Skin of body (tissue), 2 donors: ENCODE results near the gene NEUROD2. TPM values are rescaled to one million over a fixed set of nuclear protein-coding genes. Genes with fewer than 3 reads are reported as not detected.

Experiments used
- DNase-seq: peaks from one replicate; lab custom pipeline; 2025; lab: John Stamatoyannopoulos, UW
- total RNA-seq: library from RNA; depleted of rRNA; stranded (reverse); fragments of >200 nt; gene quantifications from one replicate; pipeline ENCODE4 v1.2.3, GENCODE V29; 2014

Gene NEUROD2
- not detected for total RNA-seq

- DNase-seq = no peak
Observed at GRCh38 chr17:39607851-39608130, at the start of gene NEUROD2. TSS of gene NEUROD2 (minus strand) at chr17:39607920. CDS start at chr17:39606599, 1,321 bp downstream.

GRCh38 chr17:39655105-39655504, 47.4 kb upstream of the NEUROD2 start:
- DNase-seq = no peak

- no peak for DNase-seq
Observed at GRCh38 chr17:39653662-39654331, 46.1 kb upstream of the NEUROD2 start.

DNA sequence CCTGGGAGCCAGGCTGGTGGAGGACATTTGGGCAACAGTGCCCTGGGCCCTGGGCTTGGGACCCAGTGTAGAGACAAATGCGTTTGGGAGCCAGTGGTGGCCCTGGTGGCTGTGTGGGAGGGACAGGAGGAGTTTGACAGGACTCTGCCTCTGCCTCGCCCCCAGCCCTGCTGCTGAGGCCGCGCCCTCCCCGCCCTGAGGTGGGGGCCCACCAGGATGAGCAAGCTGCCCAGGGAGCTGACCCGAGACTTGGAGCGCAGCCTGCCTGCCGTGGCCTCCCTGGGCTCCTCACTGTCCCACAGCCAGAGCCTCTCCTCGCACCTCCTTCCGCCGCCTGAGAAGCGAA, 45.6 kb upstream of the NEUROD2 start:
- DNase-seq = no peak

- no peak for DNase-seq
Observed at GRCh38 chr17:39652587-39653315, 45.0 kb upstream of the NEUROD2 start.

GRCh38 chr17:39651923-39652586, 44.3 kb upstream of the NEUROD2 start:
- DNase-seq = no peak

- DNase-seq = no peak
Observed at GRCh38 chr17:39650121-39650579, 42.4 kb upstream of the NEUROD2 start.

- DNase-seq = peak; percentile 59
Observed at GRCh38 chr17:39648616-39649366, 41.1 kb upstream of the NEUROD2 start.

DNA sequence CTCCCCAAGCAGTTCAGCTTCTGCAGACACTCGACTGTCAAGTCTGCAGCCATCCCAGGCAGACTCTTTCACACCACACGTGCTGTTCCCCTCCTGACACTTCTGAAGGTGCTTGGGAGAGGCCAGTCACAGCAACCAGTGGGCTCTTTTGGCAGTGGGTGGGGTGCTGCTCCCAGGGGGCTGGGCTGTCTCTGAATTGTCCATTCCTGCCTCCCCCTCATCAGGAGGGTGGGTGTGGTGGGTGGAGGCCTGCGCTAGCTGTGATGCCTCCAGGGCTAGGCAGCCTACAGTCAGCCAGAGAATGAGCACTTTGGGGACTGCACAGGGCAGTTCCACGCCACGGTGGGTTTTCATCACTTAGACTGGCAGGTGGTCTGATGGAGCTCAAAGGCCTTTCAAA, 39.5 kb upstream of the NEUROD2 start:
- DNase-seq = no peak

DNA sequence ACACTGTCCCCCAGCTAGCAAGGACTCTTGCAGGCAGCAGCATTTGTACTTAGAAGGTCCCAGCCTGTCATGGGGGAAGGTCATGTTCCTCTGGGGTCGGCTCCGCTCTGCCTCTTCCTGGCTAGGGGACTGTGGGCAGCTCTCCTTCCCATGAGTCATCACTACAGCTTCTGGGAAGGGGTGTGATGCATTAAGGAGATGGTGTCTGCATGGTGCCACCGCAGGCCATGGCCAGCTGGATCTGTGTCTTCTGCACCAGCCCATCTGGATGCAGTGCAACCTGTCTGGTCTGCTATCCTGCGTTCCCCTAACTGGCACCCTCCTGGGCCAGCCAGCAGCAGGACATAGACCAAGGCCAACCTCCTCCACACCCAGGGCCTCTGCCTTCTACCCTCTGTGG, 35.6 kb upstream of the NEUROD2 start:
- DNase-seq = no peak

GRCh38 chr17:39642291-39643074, 34.8 kb upstream of the NEUROD2 start:
- no peak for DNase-seq

DNA sequence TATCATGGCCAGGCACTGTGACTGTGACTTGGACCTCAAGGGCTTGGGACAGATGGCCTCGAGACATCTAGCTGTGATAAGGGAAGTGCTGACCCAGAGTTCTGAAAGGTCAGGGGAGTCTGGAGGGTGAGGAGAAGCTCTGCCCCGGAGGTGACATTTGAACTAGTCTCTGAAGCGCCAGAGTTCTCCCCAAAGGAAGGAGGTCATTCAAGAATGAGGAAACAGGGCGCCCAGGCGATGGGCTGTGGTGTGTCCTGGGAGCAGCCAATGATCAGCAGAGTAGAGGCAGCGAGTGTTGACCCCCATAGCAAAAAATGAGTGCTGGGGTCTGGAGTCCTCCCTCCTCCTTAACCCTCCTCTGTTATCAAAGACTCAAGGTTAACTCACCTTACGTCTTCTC, 34.2 kb upstream of the NEUROD2 start:
- DNase-seq = no peak

- DNase-seq = no peak
Observed at GRCh38 chr17:39641097-39641496, 33.4 kb upstream of the NEUROD2 start.

- no peak for DNase-seq
Observed at GRCh38 chr17:39640591-39641031, 32.9 kb upstream of the NEUROD2 start.

- no peak for DNase-seq
Observed at GRCh38 chr17:39639566-39640458, 32.1 kb upstream of the NEUROD2 start.

DNA sequence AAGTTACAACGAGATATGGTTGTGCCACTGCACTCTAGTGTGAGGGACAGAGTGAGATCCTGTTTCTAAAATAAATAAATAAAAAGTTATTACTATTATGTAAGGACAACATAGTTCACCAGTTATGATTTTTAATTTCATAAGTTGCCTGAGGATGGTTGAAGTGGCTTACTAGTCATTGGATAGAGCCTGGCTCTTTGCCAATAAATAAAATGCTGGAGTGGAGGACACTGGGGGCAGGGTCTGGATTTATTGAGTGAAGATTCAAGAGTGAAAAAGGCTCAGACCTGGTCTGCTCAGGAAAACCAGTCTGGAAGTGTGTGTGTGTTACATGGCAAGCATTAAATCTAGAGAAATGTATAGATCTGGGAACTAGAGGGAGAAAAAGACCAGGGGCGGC, 31.3 kb upstream of the NEUROD2 start:
- DNase-seq = no peak

DNA sequence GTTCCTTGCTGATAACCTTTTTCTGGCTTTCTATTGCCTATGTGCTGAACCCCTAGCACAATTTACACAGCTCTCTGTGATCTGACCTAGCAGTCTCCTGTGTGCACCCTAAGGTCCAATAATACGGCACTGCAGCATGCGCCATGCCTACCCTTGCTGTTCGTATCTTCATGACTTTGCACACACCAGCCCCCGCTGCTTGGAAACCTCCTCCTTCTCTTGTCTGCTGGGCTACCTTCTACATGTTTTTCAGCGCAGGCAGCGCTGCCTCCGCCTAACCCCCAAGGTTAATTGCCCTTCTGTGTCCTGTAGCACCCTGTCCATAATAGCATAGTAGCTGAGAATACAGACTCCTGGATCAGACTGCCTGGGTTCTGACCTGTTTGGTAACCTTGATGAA, 30.6 kb upstream of the NEUROD2 start:
- DNase-seq = no peak

DNA sequence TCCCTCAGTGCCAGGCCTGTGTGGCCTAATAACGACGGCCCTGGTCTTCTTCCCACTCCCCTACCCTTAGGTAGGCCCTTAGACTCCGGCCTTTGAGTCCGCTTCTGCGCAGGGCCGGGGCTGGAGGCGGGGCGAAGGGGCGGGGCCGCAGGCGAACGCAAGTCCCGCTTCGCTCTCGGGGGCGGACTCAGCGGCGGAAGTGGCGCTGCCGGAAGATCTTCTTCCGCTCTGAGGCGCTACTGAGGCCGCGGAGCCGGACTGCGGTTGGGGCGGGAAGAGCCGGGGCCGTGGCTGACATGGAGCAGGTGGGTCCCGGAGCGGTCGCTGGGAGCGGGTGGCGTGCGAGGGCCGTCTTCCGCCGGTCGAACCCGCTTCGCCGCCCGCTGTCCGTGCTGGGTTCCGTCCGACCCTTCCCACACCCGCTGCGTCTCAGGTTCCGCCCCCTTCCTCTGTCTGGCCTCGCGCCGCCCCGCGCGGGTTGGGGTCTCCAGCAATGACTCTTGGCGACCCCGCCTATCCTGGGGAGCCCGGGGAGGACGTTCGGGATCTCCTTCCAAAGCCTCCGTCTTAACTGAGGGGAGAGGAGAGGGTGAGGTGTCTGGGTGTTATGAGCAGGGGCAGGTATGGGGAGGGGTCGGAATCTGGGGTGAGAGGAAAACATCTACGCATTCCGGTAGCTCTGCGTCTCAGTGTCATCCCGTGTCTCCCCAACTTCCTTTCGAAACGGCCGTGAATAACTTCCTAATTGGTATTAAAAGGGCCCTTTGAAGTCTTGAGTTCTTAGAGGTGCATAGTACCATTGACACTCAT, 29.4 kb upstream of the NEUROD2 start, which contains the start of gene STARD3:
TSS of gene STARD3 (plus strand) at position 218 of the 810 bp plus-strand sequence. CDS start 16,388 bp downstream, outside the sequence.
- peak; percentile 66 for DNase-seq

GRCh38 chr17:39636587-39636926, 28.8 kb upstream of the NEUROD2 start:
- DNase-seq = no peak
